Ovary (tissue), 9 donors: Measurements from ENCODE around the gene GALNTL6. TPM values are rescaled to one million over a fixed set of nuclear protein-coding genes. Genes with fewer than 3 reads are reported as not detected.

Experiments
- DNase-seq, 5 donors: peaks; one replicate each; pipeline ENCODE4 v3.0.0-alpha.2; 2019 to 2020
- H3K27ac ChIP-seq, 2 donors: fragments of 200-600 bp; one replicate each; pipeline versions ENCODE4 v1.5.1 to v1.8.0; 2019 to 2022
- H3K27me3 ChIP-seq: fragments of 200-600 bp; one replicate; pipeline ENCODE4 v1.8.0; 2022
- H3K36me3 ChIP-seq: fragments of 200-600 bp; sonication (generic); one replicate; pipeline ENCODE4 v1.5.1; 2019
- H3K4me1 ChIP-seq: one replicate; pipeline ENCODE4 v1.8.1; 2013; ENCODE audit warnings: mild to moderate bottlenecking, moderate library complexity; ENCODE audit not compliant: insufficient read depth
- H3K4me3 ChIP-seq: fragments of 200-600 bp; sonication (generic); one replicate; pipeline ENCODE4 v1.5.1; 2017
- H3K9me3 ChIP-seq, 2 donors: fragments of 200-600 bp in 1 of 2; sonication (generic) in 1 of 2; one replicate each; pipeline versions ENCODE4 v1.5.1 to v1.8.1; 2013 to 2019; ENCODE audit warnings: mild to moderate bottlenecking in 1 of 2, moderate library complexity in 1 of 2
- EP300 ChIP-seq: sonication (generic); formaldehyde crosslinking; IDR thresholded peaks from one replicate; pipeline ENCODE4 v1.6.1; 2017; ENCODE audit warnings: antibody characterized with exemption
- POLR2A ChIP-seq: fragments of 450-650 bp; IDR thresholded peaks from one replicate; pipeline ENCODE4 v1.6.1; 2017; ENCODE audit warnings: antibody characterized with exemption, mild to moderate bottlenecking, moderate library complexity
- WGBS, 3 donors: extraction: QIAGEN DNeasy Blood & Tissue Kit in 1 of 3; methylation state at CpG; one replicate each; pipeline versions ENCODE4 v1.1.5 to v1.1.7; 2013 to 2017; 5-methylcytosine and 5-hydroxymethylcytosine counted together
- intact Hi-C, 4 donors: fragments of 100-400 bp; cut with DNase I; formaldehyde crosslinking; loops; one replicate each; pipeline versions ENCODE4 v1.11.0 to v1.15.1; 2022 to 2023
- polyA plus RNA-seq, 2 donors: library from polyadenylated mRNA; stranded (reverse); fragments of 200-250 nt in 1 of 2; fragments of 350-450 nt in 1 of 2; fragmentation: Illumina TruSeq in 1 of 2; extraction: RNeasy Lipid Tissue Mini Kit (QIAGEN cat#74804) in 1 of 2; gene quantifications; one replicate each; pipeline ENCODE4 v1.2.3, GENCODE V29; 2013 to 2014
- total RNA-seq, 7 donors: library from RNA; depleted of rRNA in 2 of 7; stranded (reverse); fragments of >200 nt in 2 of 7; fragmentation: NEBNext Ultra II Directional in 3 of 7; extraction: Animal tissue kit (Norgen Biotek cat#: 25700) in 3 of 7; gene quantifications; one replicate each; pipeline versions ENCODE4 v1.1.0 to v1.2.4, GENCODE V29; 2016 to 2023
- TF ChIP-seq, protein P1 (sequence below), 3 donors: fragments of 450-650 bp in 2 of 3; fragments of 200-600 bp in 1 of 3; IDR thresholded peaks; one replicate each; pipeline versions ENCODE4 v1.5.1 to v1.8.0; 2016 to 2022; ENCODE audit warnings: antibody characterized with exemption in 3 of 3, mild to moderate bottlenecking in 1 of 3
- donor health status: DM: no; HTN: no; CAD: no; lungs with moderate emphysema.
- donor health status: DM: no; HTN: no; CAD: no.
- donor health status: Bipolar disorder and iron deficiency.
- donor health status: DM: yes; HTN: yes; CAD: no.
- donor health status: DM: no; HTN: no; CAD: no.
- donor health status: DM: yes; HTN: yes; CAD: no.

GALNTL6 gene
- total and polyA plus RNA-seq, 9 donors, result 0.11 to 1.8 TPM; not detected in 7

- 85 to 89% (median 86%) methylated on average over 1 of the region's 1 CpG for WGBS, 3 donors
- TF ChIP-seq EP300, result no peak
- TF ChIP-seq POLR2A, result no peak
- TF ChIP-seq, protein P1, sequence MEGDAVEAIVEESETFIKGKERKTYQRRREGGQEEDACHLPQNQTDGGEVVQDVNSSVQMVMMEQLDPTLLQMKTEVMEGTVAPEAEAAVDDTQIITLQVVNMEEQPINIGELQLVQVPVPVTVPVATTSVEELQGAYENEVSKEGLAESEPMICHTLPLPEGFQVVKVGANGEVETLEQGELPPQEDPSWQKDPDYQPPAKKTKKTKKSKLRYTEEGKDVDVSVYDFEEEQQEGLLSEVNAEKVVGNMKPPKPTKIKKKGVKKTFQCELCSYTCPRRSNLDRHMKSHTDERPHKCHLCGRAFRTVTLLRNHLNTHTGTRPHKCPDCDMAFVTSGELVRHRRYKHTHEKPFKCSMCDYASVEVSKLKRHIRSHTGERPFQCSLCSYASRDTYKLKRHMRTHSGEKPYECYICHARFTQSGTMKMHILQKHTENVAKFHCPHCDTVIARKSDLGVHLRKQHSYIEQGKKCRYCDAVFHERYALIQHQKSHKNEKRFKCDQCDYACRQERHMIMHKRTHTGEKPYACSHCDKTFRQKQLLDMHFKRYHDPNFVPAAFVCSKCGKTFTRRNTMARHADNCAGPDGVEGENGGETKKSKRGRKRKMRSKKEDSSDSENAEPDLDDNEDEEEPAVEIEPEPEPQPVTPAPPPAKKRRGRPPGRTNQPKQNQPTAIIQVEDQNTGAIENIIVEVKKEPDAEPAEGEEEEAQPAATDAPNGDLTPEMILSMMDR (IDR thresholded peaks at IDR 0.05), result no peak
- no peak for DNase-seq
- intact Hi-C loops, result no loop called here
- Histone ChIP-seq H3K36me3 (no peaks in the 10 kb centered on the region), H3K4me1 (no peaks in the 10 kb centered on the region), H3K27me3 (no peaks in the 10 kb centered on the region), H3K27ac (no peak overlapping the region), H3K9me3 (no peaks in the 10 kb centered on the region), H3K4me3 (no peak overlapping the region)
Measured at GRCh38 chr4:172740434-172740833, 927.2 kb downstream of the GALNTL6 start.

DNA sequence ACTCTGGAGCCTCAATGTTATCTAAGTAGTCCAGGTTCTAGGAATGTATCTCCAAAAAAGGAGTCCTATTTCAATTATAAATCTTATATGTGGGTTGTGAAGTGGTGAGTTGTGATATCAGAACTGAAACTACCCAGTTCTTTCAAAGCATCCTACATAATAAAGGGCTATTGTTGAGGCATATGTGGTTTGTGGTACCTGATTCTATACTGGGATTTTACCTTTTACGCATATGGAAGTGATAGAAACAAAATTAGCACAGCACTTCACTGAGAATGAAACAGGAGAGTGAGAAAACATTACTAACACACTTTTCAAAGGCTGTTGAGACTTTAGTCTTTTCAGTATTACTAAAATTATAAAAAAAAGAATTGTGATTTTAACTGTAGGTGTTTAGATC lies 937.7 kb downstream of the GALNTL6 start:
- Histone ChIP-seq H3K27me3 (no peaks in the 10 kb centered on the region), H3K27ac (no peak overlapping the region), H3K9me3 (no peaks in the 10 kb centered on the region), H3K36me3 (no peaks in the 10 kb centered on the region), H3K4me3 (no peak overlapping the region), H3K4me1 (no peaks in the 10 kb centered on the region)
- 85 to 89% (median 85%) methylated on average over 1 of the region's 1 CpG for WGBS, 3 donors
- intact Hi-C loops, result no loop called here
- no peak for DNase-seq
- TF ChIP-seq, protein P1 (IDR thresholded peaks at IDR 0.05), result no peak
- TF ChIP-seq EP300 (no peak), POLR2A (no peak)

- Histone ChIP-seq H3K27ac (no peak overlapping the region), H3K27me3 (no peaks in the 10 kb centered on the region), H3K4me3 (no peak overlapping the region), H3K9me3 (no peaks in the 10 kb centered on the region), H3K36me3 (no peaks in the 10 kb centered on the region), H3K4me1 (no peaks in the 10 kb centered on the region)
- DNase-seq, result no peak
- 45 to 70% (median 49%) methylated on average over 2 of the region's 2 CpGs for WGBS, 3 donors
- intact Hi-C loops, result no loop called here
- TF ChIP-seq POLR2A (no peak), EP300 (no peak)
- TF ChIP-seq, protein P1 (IDR thresholded peaks at IDR 0.05), result no peak
Measured at GRCh38 chr4:172751550-172751949, 938.3 kb downstream of the GALNTL6 start.

DNA sequence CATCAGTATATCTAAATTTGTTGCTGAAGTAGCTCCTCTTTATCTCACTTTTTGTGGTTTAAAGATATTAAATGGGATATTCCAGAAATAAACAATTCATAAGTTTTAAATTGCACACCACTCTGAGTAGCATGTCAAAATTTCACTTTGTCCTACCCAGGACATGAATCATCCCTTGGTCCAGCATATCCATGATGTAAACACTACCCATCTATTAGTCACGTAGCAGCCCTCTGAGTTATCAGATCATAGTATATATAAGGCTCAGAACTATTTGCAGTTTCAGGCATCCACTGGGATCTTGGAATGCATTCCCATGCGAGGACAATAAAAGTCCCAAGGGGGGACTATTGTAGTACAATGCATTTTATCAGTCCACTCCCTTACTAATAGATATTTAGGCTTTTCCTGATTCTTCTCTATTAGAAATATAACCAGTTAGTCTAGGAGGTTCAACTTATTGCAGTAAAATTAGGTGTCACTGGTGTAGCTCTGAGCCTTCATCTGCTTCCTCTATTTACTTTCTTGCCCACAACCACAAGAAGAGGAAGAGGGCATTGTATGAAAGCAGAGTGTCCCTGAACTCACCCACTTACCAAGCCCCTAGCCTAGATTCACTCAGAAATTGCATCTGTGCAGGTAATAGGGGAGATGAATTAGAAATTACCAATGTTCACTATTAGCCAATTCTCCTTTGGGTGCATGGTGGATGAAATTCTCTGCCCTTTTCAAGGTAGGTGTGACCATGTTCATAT lies 945.6 kb downstream of the GALNTL6 start:
- DNase-seq, result no peak
- Histone ChIP-seq H3K36me3 (no peaks in the 10 kb centered on the region), H3K27me3 (no peaks in the 10 kb centered on the region), H3K4me3 (no peak overlapping the region), H3K9me3 (no peaks in the 10 kb centered on the region), H3K27ac (no peak overlapping the region), H3K4me1 (no peaks in the 10 kb centered on the region)
- no peak for TF ChIP-seq EP300
- no peak for TF ChIP-seq POLR2A
- WGBS, 3 donors, result 75 to 76% (median 76%) methylated on average over 2 of the region's 2 CpGs
- intact Hi-C loops, result no loop called here

DNA sequence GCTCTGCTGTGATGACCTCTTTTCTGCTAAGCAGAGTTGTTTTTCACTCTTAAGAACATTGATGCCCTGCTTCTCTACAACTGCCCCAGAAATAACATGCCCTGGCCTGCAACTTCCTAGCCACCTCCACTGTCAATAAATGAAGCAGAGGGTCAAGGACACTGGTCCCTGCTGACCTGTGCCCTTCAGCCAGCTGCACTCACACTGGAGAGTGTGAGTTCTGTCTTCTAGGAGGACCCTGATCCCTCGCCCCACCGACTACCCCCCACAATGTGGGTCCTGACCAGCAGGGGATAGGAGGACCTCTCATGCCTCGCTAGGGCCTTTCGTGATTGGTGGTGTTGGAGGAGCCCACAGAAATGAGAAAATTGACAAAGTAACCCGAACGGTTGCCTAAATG lies 947.3 kb downstream of the GALNTL6 start:
- intact Hi-C loops, result no loop called here
- Histone ChIP-seq H3K27ac (no peak overlapping the region), H3K9me3 (no peaks in the 10 kb centered on the region), H3K4me3 (no peak overlapping the region), H3K27me3 (no peaks in the 10 kb centered on the region), H3K36me3 (no peaks in the 10 kb centered on the region), H3K4me1 (no peaks in the 10 kb centered on the region)
- 85 to 90% (median 90%) methylated on average over 6 of the region's 6 CpGs for WGBS, 3 donors
- no peak for DNase-seq
- TF ChIP-seq, protein P1 (IDR thresholded peaks at IDR 0.05), result no peak
- TF ChIP-seq POLR2A, result no peak
- TF ChIP-seq EP300, result no peak
